NT2/D1 (cell line): Measurements from ENCODE around the gene ZEB1.

ENCODE experiments used
- SUZ12 ChIP-seq: IDR thresholded peaks from 2 replicates; pipeline ENCODE4 v1.6.1; 2011; ENCODE audit not compliant: insufficient read length, insufficient read depth; ENCODE audit errors: extremely low read depth
- YY1 ChIP-seq: IDR thresholded peaks from 2 replicates; pipeline ENCODE4 v1.6.1; 2011; ENCODE audit not compliant: insufficient read length, insufficient read depth
- ZNF274 ChIP-seq: IDR thresholded peaks from 2 replicates; pipeline ENCODE4 v1.6.1; 2011; ENCODE audit warnings: mild to moderate bottlenecking, low read depth, low read length

- TF ChIP-seq ZNF274 (no peak), YY1 (no peak), SUZ12 (no peak)
Measured at GRCh38 chr10:31390804-31391203, 71.8 kb downstream of the ZEB1 start.
